GM10266 (cell line): ENCODE results near the gene HPS1.

ENCODE experiments used
- DNase-seq: peaks from one replicate; pipeline ENCODE4 v3.0.0; 2012; ENCODE audit errors: extremely low spot score
- TF ChIP-seq, protein P1 (sequence below): IDR thresholded peaks from 2 replicates; pipeline ENCODE4 v1.5.1; 2012; ENCODE audit warnings: mild to moderate bottlenecking, low read depth; ENCODE audit not compliant: control insufficient read depth, insufficient read depth; ENCODE audit errors: missing control alignments

HPS1 gene

DNA sequence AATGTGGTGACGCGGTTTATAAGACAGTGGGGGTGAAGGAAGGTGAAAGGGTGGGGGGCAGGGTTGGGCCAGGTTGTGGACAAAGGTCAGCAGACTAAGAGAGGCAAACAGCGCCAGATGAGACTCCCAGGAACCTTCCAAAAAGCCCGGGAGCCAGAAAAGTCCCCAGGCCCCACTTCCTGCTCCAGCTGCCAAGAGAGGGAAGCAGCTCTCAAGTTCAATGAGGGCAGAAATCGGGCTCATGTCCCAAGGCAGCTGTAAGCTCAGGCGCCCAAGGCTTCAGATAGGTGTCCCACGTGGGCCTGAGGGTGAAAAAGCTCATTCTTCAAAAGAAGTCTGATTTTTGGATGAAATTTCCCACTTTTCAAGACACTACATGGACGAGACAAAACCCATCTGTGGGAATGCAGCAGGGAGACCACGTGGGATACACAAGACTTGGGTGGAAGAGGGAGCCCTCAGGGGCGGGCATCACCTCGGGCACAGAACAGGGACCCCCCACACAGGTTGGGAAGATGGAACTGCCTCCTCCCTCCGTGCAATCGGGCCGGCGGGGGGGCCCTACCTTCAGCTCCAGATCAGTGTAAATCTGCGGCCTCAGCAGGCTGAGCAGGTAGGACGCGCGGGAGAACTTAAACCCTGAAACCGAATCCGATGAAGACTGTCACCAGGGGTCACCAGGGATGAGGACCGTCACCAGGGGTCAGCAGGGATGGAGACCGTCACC, 39.6 kb downstream of the HPS1 start:
- no peak for DNase-seq

DNA sequence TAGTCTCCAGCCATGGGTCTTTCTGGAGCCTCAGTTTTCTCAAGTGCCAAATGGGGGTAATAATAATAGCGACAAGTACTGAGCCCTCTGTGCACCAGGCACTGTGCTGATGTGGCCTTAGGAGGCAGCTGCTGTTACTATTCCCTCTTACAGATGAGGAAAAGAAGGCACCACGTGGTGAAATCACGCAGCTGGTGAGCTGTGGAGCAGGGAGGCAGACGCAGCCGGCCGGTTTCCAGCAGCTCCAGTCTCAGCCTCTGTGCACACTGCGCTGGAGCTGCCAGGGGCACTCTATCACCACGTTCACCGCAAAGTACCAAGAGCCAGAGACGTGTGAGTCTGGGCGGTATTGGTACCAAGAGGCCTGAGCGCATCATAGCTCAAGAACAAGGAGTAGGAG, 41.3 kb downstream of the HPS1 start:
- TF ChIP-seq, protein P1, sequence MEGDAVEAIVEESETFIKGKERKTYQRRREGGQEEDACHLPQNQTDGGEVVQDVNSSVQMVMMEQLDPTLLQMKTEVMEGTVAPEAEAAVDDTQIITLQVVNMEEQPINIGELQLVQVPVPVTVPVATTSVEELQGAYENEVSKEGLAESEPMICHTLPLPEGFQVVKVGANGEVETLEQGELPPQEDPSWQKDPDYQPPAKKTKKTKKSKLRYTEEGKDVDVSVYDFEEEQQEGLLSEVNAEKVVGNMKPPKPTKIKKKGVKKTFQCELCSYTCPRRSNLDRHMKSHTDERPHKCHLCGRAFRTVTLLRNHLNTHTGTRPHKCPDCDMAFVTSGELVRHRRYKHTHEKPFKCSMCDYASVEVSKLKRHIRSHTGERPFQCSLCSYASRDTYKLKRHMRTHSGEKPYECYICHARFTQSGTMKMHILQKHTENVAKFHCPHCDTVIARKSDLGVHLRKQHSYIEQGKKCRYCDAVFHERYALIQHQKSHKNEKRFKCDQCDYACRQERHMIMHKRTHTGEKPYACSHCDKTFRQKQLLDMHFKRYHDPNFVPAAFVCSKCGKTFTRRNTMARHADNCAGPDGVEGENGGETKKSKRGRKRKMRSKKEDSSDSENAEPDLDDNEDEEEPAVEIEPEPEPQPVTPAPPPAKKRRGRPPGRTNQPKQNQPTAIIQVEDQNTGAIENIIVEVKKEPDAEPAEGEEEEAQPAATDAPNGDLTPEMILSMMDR: no peak
- DNase-seq: no peak

More for the DNA sequence above, 39.6 kb downstream of the HPS1 start:
- TF ChIP-seq, protein P1: no peak

DNA sequence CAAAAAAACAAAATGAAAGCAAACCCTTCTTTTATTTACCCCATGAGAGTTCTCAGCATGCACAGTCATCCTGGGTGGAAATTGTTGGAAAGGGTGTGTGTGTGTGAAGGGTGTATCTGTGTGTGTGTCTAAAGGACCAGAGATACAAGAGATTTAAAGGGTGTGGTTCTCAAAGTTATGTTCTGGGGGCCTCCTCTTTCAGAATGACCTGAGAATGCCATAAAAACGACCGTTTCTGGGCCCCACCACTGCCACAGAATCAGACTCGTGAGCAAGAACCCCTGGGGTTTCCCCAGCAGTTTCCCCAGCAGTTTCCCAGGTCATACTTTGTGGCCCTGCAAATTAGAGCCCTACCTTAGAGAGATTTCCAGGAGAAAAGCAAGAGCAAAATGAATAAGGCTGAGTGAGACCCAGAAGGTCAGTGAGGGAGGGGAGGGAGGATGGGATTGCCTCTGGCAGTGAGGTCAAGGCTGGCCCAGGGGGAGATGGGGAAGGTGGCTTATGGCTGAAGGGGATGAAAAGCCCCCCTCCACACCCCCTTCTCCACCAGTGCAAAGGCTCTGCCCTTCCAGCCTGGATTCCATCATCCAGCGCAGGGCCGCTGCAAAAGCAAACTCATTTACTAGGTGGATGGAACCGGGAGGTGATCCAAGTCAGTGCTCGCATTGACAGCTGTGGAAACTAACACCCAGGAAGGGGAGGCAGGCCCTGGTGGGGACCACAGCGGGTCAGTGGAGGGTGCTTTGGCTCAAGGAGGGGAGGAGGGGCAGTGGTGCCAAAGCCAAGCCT, 42.0 kb downstream of the HPS1 start:
- peak; percentile 57 for DNase-seq
- TF ChIP-seq, protein P1: no peak

DNA sequence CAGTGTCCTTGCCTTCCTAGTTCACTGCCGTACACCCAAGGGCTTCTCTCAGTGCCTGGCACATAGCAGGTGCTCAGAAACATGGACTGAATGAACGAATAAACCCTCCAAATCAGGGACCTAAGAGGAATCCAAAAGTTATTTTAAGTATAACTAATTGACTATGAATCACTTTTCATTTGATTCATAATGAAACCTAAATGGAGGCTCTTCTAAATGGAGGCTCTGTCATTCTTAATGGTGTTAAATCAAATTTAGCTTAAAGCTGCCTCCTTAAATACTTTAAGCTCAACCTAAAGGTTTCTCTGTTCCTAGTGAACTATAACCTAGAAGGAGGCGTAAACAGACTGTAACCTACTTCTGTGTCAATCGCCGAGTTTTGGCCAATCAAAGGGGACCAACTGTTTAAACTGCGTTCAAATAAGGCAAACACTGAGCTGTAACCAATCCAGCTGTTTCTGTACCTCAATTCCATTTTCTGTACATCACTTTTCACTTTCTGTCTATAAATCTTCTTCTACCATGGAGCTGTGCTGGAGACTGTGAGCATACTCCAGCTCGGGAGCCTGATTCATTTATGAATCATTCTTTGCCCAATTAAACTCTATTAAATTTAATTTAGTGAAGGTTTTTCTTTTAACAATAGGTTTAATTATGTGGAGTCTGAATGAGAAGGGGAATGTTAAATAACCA, 42.8 kb downstream of the HPS1 start:
- TF ChIP-seq, protein P1: no peak
- no peak for DNase-seq

DNA sequence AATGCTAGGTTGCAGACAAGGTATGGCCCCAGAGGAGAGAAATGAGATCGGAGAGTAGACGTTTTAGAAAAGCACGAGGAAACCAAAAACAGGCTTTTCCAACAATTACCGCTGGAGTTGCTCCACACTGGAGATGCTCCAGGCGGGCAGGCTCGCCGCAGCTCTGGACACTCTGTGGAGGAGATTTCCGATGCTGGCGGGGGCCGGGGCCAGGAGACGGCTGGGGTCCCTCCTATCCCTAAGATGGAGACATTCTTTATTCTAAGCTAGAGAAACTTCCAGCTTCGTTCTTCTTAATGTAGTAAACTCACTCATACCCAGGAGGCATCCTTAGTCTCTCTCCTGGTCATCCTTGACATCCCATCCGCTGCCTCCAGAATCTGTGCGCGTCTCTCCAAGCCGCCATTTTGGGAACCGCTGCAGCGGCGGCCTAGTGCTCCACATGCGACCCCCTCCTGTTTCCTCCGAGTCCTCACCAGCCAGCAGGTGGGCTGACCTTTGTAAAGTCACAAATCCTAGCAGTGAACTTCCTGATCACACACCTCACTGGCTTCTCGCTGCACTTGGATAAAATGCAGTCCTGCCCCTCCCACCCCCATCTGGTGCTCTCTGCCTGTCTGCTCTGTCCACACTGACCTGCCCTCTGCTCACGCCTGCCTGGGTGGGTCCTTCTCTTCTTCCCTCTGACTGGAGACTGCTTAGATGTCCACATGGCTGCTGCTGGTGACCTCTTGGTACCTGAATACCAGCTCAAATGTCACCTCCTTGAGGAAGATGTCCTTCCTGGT, 43.6 kb downstream of the HPS1 start:
- DNase-seq: no peak
- TF ChIP-seq, protein P1: no peak

DNA sequence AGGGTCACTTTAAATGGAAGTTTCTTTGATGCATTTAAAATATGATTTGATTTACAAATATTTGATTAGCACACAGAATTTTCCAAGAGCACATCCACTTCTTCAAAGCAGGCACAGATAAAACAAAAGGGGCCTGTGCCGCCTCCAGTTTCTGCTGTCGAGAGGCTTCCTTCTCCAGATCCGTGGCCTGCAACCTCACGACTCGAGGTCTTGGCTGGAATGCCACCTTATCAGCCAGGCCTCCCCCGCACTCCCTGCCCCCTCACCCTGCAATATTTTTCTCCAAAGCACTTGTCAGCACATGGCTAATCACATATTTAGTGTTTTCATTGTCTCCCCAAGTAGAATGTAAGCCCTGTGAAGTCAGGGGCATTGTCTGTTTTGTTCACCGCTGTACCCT, 44.3 kb downstream of the HPS1 start:
- DNase-seq: no peak
- TF ChIP-seq, protein P1: no peak
